CD14-positive monocyte (primary cell): ENCODE results near the gene SLC12A7. TPM values are rescaled to one million over a fixed set of nuclear protein-coding genes. Genes with fewer than 3 reads are reported as not detected.

Source experiments
- DNase-seq, 3 donors: peaks; one replicate each; pipeline ENCODE4 v3.0.0-alpha.2; 2011 to 2022
- H2AFZ ChIP-seq: 2 replicates; pipeline ENCODE4 v1.6.0; 2012; ENCODE audit warnings: mild to moderate bottlenecking, low read depth, low read length, inconsistent platforms; ENCODE audit not compliant: insufficient read depth, poor library complexity, severe bottlenecking
- H3K27ac ChIP-seq, 2 donors: 1 replicate in 1 of 2; 2 replicates in 1 of 2; pipeline ENCODE4 v1.5.1; 2012 to 2013; ENCODE audit warnings: low read length in 2 of 2, control low read depth in 1 of 2, inconsistent platforms in 1 of 2, low read depth in 1 of 2, mild to moderate bottlenecking in 1 of 2
- H3K27me3 ChIP-seq, 2 donors: one replicate each; pipeline versions ENCODE4 v1.6.0 to v1.6.1; 2011 to 2013; ENCODE audit warnings: low read length in 2 of 2; ENCODE audit not compliant: control insufficient read depth in 2 of 2, insufficient read depth in 2 of 2
- H3K36me3 ChIP-seq, 2 donors: replicated peaks in 1 of 2; 1 replicate in 1 of 2; 2 replicates in 1 of 2; pipeline versions ENCODE4 v1.5.1 to v1.6.1; 2012 to 2013; ENCODE audit warnings: low read length in 2 of 2, control low read depth in 1 of 2, inconsistent platforms in 1 of 2, mild to moderate bottlenecking in 1 of 2; ENCODE audit not compliant: insufficient read depth in 2 of 2, control insufficient read depth in 1 of 2
- H3K4me1 ChIP-seq, 2 donors: 1 replicate in 1 of 2; 2 replicates in 1 of 2; pipeline versions ENCODE4 v1.5.1 to v1.6.1; 2012 to 2013; ENCODE audit warnings: low read length in 2 of 2, control low read depth in 1 of 2, inconsistent platforms in 1 of 2, mild to moderate bottlenecking in 1 of 2, moderate library complexity in 1 of 2; ENCODE audit not compliant: insufficient read depth in 2 of 2, control insufficient read depth in 1 of 2
- H3K4me2 ChIP-seq: replicated peaks from 2 replicates; pipeline ENCODE3; 2012; ENCODE audit warnings: low read length, moderate library complexity, mild to moderate bottlenecking; ENCODE audit not compliant: poor library complexity, severe bottlenecking; ENCODE audit errors: extremely low read depth
- H3K4me3 ChIP-seq, 3 experiments: fragments of 200-600 bp in 1 of 3; sonication (generic) in 1 of 3; replicated peaks in 1 of 3; 1 replicate in 2 of 3; 2 replicates in 1 of 3; pipeline ENCODE4 v1.5.1; 2011 to 2013; ENCODE audit warnings: low read length in 3 of 3, mild to moderate bottlenecking in 3 of 3, control low read depth in 2 of 3, low read depth in 2 of 3, inconsistent platforms in 1 of 3, moderate library complexity in 1 of 3
- H3K79me2 ChIP-seq: 2 replicates; pipeline ENCODE4 v1.6.0; 2012; ENCODE audit warnings: mild to moderate bottlenecking, control low read depth, inconsistent platforms, low read length, moderate library complexity; ENCODE audit not compliant: insufficient read depth
- H3K9ac ChIP-seq: 2 replicates; pipeline ENCODE4 v1.6.0; 2017; ENCODE audit warnings: low read length, mild to moderate bottlenecking; ENCODE audit not compliant: insufficient read depth, poor library complexity, severe bottlenecking
- H3K9me3 ChIP-seq, 2 donors: replicated peaks in 1 of 2; 1 replicate in 1 of 2; 2 replicates in 1 of 2; pipeline versions ENCODE4 v1.5.1 to v1.6.1; 2012 to 2013; ENCODE audit warnings: low read length in 2 of 2, control low read depth in 1 of 2; ENCODE audit not compliant: control insufficient read depth in 1 of 2, insufficient read depth in 1 of 2
- H4K20me1 ChIP-seq: 2 replicates; pipeline ENCODE4 v1.6.0; 2012; ENCODE audit warnings: mild to moderate bottlenecking, low read length, control low read depth, moderate library complexity; ENCODE audit not compliant: insufficient read depth
- H3K27ac Mint-ChIP-seq, 7 donors: one replicate each; pipeline ENCODE4 v1.8.0; 2020; ENCODE audit warnings: mild to moderate bottlenecking in 7 of 7, mixed read lengths in 7 of 7, moderate library complexity in 6 of 7, inconsistent platforms in 2 of 7
- H3K27me3 Mint-ChIP-seq, 3 donors: one replicate each; pipeline ENCODE4 v1.8.0; 2021 to 2022; ENCODE audit warnings: low read depth in 3 of 3, mild to moderate bottlenecking in 3 of 3, mixed read lengths in 3 of 3, moderate library complexity in 3 of 3, inconsistent platforms in 1 of 3
- H3K36me3 Mint-ChIP-seq, 2 donors: one replicate each; pipeline ENCODE4 v1.8.0; 2020; ENCODE audit warnings: mixed read lengths in 2 of 2, inconsistent platforms in 1 of 2, mild to moderate bottlenecking in 1 of 2
- H3K4me1 Mint-ChIP-seq: one replicate; pipeline ENCODE4 v1.8.0; 2020; ENCODE audit warnings: mild to moderate bottlenecking, mixed read lengths
- H3K4me3 Mint-ChIP-seq, 2 donors: one replicate each; pipeline ENCODE4 v1.8.0; 2020; ENCODE audit warnings: mild to moderate bottlenecking in 2 of 2, mixed read lengths in 2 of 2, moderate library complexity in 1 of 2
- H3K9me3 Mint-ChIP-seq, 7 donors: one replicate each; pipeline ENCODE4 v1.8.0; 2020 to 2022; ENCODE audit warnings: mixed read lengths in 7 of 7, mild to moderate bottlenecking in 6 of 7, moderate library complexity in 6 of 7, inconsistent platforms in 2 of 7
- WGBS: methylation state at CpG from one replicate; pipeline ENCODE4 v1.1.5; 2013; ENCODE audit warnings: missing lambda C conversion rate; ENCODE audit not compliant: insufficient coverage; 5-methylcytosine and 5-hydroxymethylcytosine counted together
- intact Hi-C, 2 donors: fragments of 100-400 bp; cut with micrococcal nuclease; formaldehyde crosslinking; loops; one replicate each; pipeline versions ENCODE4 v1.15.0 to v1.15.1; 2023
- polyA plus RNA-seq, 3 donors: library from polyadenylated mRNA; depleted of rRNA in 1 of 3; unstranded in 2 of 3; stranded (reverse) in 1 of 3; fragments of 300-500 nt in 2 of 3; fragments of >200 nt in 1 of 3; fragmentation: Illumina TruSeq in 2 of 3; gene quantifications; 1 replicate in 2 of 3; 2 replicates in 1 of 3; pipeline ENCODE4 v1.2.3, GENCODE V29; 2012 to 2021
- TF ChIP-seq, protein P1 (sequence below): fragments of 200-600 bp; IDR thresholded peaks from one replicate; pipeline ENCODE4 v1.8.0; 2022; ENCODE audit warnings: antibody characterized with exemption, mild to moderate bottlenecking

SLC12A7 gene
- polyA plus RNA-seq, 3 donors, result 8.2 to 31.2 (median 12.5) TPM

DNA sequence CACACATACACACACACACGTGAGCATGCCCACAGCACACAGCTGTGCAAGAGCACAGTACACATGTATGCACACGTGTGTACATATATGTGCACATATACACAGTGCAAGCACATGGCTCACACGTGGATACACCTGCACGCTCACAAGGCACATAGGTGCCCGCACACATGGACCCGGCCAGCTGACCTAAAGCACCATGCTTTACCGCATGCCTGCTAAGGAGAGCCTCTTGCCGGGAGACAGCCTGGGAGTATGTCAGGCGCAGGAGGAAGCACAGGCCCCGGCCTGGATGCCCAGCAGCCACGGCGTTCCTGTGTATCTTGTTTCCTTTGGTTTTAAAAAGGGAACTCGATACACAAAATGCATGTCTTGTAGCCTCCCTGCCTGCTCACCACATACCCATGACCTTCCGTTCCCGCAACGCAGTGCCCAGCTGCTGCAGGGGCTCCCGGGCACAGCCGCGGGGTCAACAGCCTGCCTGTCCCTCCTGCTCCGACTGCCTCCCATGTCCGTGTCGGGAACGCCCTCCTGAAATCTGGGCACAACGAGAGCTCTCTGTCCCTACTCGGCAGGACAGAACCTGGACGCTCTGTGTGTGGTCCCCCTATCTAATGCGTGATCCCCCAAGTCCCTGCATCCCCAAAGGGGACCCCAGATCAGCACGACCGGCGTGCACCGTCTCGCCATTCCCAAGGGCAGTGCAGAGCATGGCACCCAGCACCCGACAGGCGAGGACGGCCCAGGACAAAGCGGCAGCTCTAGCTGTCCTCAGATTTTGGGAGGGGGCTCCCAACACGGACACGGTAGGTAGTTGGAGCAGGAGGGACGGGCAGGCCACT is 3.6 kb downstream of the SLC12A7 start:
- DNase-seq, result peak; percentile 27 to 76 (median 62)
- no peaks in the 10 kb centered on the region for H3K9me3 ChIP-seq
- Mint-ChIP-seq H3K9me3 (peaks cover 0 to 4% (median 0%) of the 10 kb centered on the region in 7 donors), H3K27me3 (peaks cover 7 to 17% (median 8%) of the 10 kb centered on the region in 3 donors), H3K27ac (peak overlapping the region; percentile 85 to 97 (median 95)), H3K4me1 (peaks cover 76% of the 10 kb centered on the region), H3K4me3 (peak overlapping the region; percentile 91 to 94), H3K36me3 (peaks cover 7 to 11% of the 10 kb centered on the region in 2 donors)
- peaks cover 56% of the 10 kb centered on the region for H4K20me1 ChIP-seq
- TF ChIP-seq, protein P1, sequence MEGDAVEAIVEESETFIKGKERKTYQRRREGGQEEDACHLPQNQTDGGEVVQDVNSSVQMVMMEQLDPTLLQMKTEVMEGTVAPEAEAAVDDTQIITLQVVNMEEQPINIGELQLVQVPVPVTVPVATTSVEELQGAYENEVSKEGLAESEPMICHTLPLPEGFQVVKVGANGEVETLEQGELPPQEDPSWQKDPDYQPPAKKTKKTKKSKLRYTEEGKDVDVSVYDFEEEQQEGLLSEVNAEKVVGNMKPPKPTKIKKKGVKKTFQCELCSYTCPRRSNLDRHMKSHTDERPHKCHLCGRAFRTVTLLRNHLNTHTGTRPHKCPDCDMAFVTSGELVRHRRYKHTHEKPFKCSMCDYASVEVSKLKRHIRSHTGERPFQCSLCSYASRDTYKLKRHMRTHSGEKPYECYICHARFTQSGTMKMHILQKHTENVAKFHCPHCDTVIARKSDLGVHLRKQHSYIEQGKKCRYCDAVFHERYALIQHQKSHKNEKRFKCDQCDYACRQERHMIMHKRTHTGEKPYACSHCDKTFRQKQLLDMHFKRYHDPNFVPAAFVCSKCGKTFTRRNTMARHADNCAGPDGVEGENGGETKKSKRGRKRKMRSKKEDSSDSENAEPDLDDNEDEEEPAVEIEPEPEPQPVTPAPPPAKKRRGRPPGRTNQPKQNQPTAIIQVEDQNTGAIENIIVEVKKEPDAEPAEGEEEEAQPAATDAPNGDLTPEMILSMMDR, result no peak
- H3K79me2 ChIP-seq, result peaks cover 16% of the 10 kb centered on the region
- H3K4me1 ChIP-seq, result peaks cover 76 to 79% of the 10 kb centered on the region in 2 donors
- peak overlapping the region; percentile 43 for H2AFZ ChIP-seq
- no peaks in the 10 kb centered on the region for H3K36me3 ChIP-seq
- peak overlapping the region; percentile 79 for H3K4me2 ChIP-seq
- peak overlapping the region; percentile 24 to 87 (median 85) for H3K4me3 ChIP-seq
- peaks cover 2 to 17% of the 10 kb centered on the region in 2 donors for H3K27me3 ChIP-seq
- intact Hi-C loops, result loop anchor here in 1 of 2 donors (10.0 kb wide), 2 partner anchors 237 to 367 kb away; partner anchors contain the start of gene CLPTM1L
- H3K27ac ChIP-seq, result peak overlapping the region; percentile 69
- 3% methylated on average over 38 of the region's 39 CpGs for WGBS
- peak overlapping the region; percentile 48 for H3K9ac ChIP-seq

DNA sequence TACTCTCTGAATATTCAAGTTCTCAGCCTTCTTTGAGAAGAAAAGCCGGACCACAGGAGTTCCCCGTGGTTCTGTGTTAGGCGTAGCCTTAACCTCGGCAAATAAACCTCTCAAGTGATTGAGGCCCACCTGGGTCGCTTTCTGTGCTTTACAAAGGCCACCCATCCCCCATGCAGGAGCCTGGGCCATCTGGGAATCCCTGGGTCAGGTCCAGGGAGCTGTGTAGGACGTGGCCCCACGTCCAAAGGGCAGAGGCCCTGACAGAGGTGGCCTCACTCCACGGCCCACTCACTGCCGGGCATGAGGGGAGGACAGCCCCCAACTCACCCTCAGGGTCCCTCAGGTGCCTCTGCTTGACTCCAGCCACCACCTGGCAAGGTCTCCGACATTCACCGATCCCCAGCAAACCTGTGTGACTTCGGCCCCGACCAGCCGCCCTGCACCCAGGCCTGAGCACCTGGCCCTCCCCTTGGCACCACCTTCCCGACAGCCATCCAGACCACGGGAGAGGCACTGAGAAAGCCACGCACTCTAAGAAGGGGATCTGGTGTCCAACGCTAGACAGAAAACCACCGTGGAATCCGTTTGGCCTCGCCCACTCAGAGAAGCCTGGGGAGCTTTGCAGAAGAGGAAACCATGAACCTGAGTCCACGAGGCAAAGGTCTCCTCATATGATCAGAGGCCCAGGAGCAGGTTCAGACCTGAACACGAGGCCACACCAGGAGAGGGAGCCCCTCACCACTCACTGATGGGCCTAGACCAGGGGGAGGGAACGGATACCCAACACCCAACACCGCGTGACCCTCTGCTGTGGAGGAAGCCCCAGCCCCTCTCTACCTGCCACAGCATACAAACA is 4.5 kb downstream of the SLC12A7 start:
- no peaks in the 10 kb centered on the region for H3K36me3 ChIP-seq
- Mint-ChIP-seq H3K36me3 (peaks cover 9 to 11% of the 10 kb centered on the region in 2 donors), H3K4me3 (peak overlapping the region; percentile 91 to 94), H3K27ac (peak overlapping the region; percentile 71 to 97 (median 95)), H3K4me1 (peaks cover 81% of the 10 kb centered on the region), H3K9me3 (no peaks in the 10 kb centered on the region), H3K27me3 (peaks cover 0 to 11% (median 5%) of the 10 kb centered on the region in 3 donors)
- peaks cover 76 to 79% of the 10 kb centered on the region in 2 donors for H3K4me1 ChIP-seq
- peak in 2 of 3 donors; percentile 21 to 32 for DNase-seq
- H3K9ac ChIP-seq, result peak overlapping the region; percentile 48
- H3K9me3 ChIP-seq, result no peaks in the 10 kb centered on the region
- H3K79me2 ChIP-seq, result peaks cover 18% of the 10 kb centered on the region
- H4K20me1 ChIP-seq, result peaks cover 64% of the 10 kb centered on the region
- WGBS, result 44% methylated on average over 19 of the region's 26 CpGs
- H3K4me3 ChIP-seq, result peak overlapping the region in 2 of 3 experiments; percentile 85 to 87
- intact Hi-C loops, result loop anchor here in 1 of 2 donors (10.0 kb wide), 2 partner anchors 237 to 367 kb away; partner anchors contain the start of gene CLPTM1L
- peak overlapping the region; percentile 69 for H3K27ac ChIP-seq
- TF ChIP-seq, protein P1, result no peak
- no peak overlapping the region for H2AFZ ChIP-seq
- peaks cover 0 to 9% of the 10 kb centered on the region in 2 donors for H3K27me3 ChIP-seq
- H3K4me2 ChIP-seq, result peak overlapping the region; percentile 79
